CD14-positive monocyte (primary cell): ENCODE results near the gene GIMAP5. TPM values are rescaled to one million over a fixed set of nuclear protein-coding genes. Genes with fewer than 3 reads are reported as not detected.

Experiments used
- DNase-seq, 3 donors: peaks; one replicate each; pipeline ENCODE4 v3.0.0-alpha.2; 2011 to 2022
- H2AFZ ChIP-seq: 2 replicates; pipeline ENCODE4 v1.6.0; 2012; ENCODE audit warnings: mild to moderate bottlenecking, low read depth, low read length, inconsistent platforms; ENCODE audit not compliant: insufficient read depth, poor library complexity, severe bottlenecking
- H3K27ac ChIP-seq, 2 donors: 1 replicate in 1 of 2; 2 replicates in 1 of 2; pipeline ENCODE4 v1.5.1; 2012 to 2013; ENCODE audit warnings: low read length in 2 of 2, control low read depth in 1 of 2, inconsistent platforms in 1 of 2, low read depth in 1 of 2, mild to moderate bottlenecking in 1 of 2
- H3K27me3 ChIP-seq, 2 donors: one replicate each; pipeline versions ENCODE4 v1.6.0 to v1.6.1; 2011 to 2013; ENCODE audit warnings: low read length in 2 of 2; ENCODE audit not compliant: control insufficient read depth in 2 of 2, insufficient read depth in 2 of 2
- H3K36me3 ChIP-seq, 2 donors: replicated peaks in 1 of 2; 1 replicate in 1 of 2; 2 replicates in 1 of 2; pipeline versions ENCODE4 v1.5.1 to v1.6.1; 2012 to 2013; ENCODE audit warnings: low read length in 2 of 2, control low read depth in 1 of 2, inconsistent platforms in 1 of 2, mild to moderate bottlenecking in 1 of 2; ENCODE audit not compliant: insufficient read depth in 2 of 2, control insufficient read depth in 1 of 2
- H3K4me1 ChIP-seq, 2 donors: 1 replicate in 1 of 2; 2 replicates in 1 of 2; pipeline versions ENCODE4 v1.5.1 to v1.6.1; 2012 to 2013; ENCODE audit warnings: low read length in 2 of 2, control low read depth in 1 of 2, inconsistent platforms in 1 of 2, mild to moderate bottlenecking in 1 of 2, moderate library complexity in 1 of 2; ENCODE audit not compliant: insufficient read depth in 2 of 2, control insufficient read depth in 1 of 2
- H3K4me2 ChIP-seq: replicated peaks from 2 replicates; pipeline ENCODE3; 2012; ENCODE audit warnings: low read length, moderate library complexity, mild to moderate bottlenecking; ENCODE audit not compliant: poor library complexity, severe bottlenecking; ENCODE audit errors: extremely low read depth
- H3K4me3 ChIP-seq, 3 experiments: fragments of 200-600 bp in 1 of 3; sonication (generic) in 1 of 3; replicated peaks in 1 of 3; 1 replicate in 2 of 3; 2 replicates in 1 of 3; pipeline ENCODE4 v1.5.1; 2011 to 2013; ENCODE audit warnings: low read length in 3 of 3, mild to moderate bottlenecking in 3 of 3, control low read depth in 2 of 3, low read depth in 2 of 3, inconsistent platforms in 1 of 3, moderate library complexity in 1 of 3
- H3K79me2 ChIP-seq: 2 replicates; pipeline ENCODE4 v1.6.0; 2012; ENCODE audit warnings: mild to moderate bottlenecking, control low read depth, inconsistent platforms, low read length, moderate library complexity; ENCODE audit not compliant: insufficient read depth
- H3K9ac ChIP-seq: 2 replicates; pipeline ENCODE4 v1.6.0; 2017; ENCODE audit warnings: low read length, mild to moderate bottlenecking; ENCODE audit not compliant: insufficient read depth, poor library complexity, severe bottlenecking
- H3K9me3 ChIP-seq, 2 donors: replicated peaks in 1 of 2; 1 replicate in 1 of 2; 2 replicates in 1 of 2; pipeline versions ENCODE4 v1.5.1 to v1.6.1; 2012 to 2013; ENCODE audit warnings: low read length in 2 of 2, control low read depth in 1 of 2; ENCODE audit not compliant: control insufficient read depth in 1 of 2, insufficient read depth in 1 of 2
- H4K20me1 ChIP-seq: 2 replicates; pipeline ENCODE4 v1.6.0; 2012; ENCODE audit warnings: mild to moderate bottlenecking, low read length, control low read depth, moderate library complexity; ENCODE audit not compliant: insufficient read depth
- H3K27ac Mint-ChIP-seq, 7 donors: one replicate each; pipeline ENCODE4 v1.8.0; 2020; ENCODE audit warnings: mild to moderate bottlenecking in 7 of 7, mixed read lengths in 7 of 7, moderate library complexity in 6 of 7, inconsistent platforms in 2 of 7
- H3K27me3 Mint-ChIP-seq, 3 donors: one replicate each; pipeline ENCODE4 v1.8.0; 2021 to 2022; ENCODE audit warnings: low read depth in 3 of 3, mild to moderate bottlenecking in 3 of 3, mixed read lengths in 3 of 3, moderate library complexity in 3 of 3, inconsistent platforms in 1 of 3
- H3K36me3 Mint-ChIP-seq, 2 donors: one replicate each; pipeline ENCODE4 v1.8.0; 2020; ENCODE audit warnings: mixed read lengths in 2 of 2, inconsistent platforms in 1 of 2, mild to moderate bottlenecking in 1 of 2
- H3K4me1 Mint-ChIP-seq: one replicate; pipeline ENCODE4 v1.8.0; 2020; ENCODE audit warnings: mild to moderate bottlenecking, mixed read lengths
- H3K4me3 Mint-ChIP-seq, 2 donors: one replicate each; pipeline ENCODE4 v1.8.0; 2020; ENCODE audit warnings: mild to moderate bottlenecking in 2 of 2, mixed read lengths in 2 of 2, moderate library complexity in 1 of 2
- H3K9me3 Mint-ChIP-seq, 7 donors: one replicate each; pipeline ENCODE4 v1.8.0; 2020 to 2022; ENCODE audit warnings: mixed read lengths in 7 of 7, mild to moderate bottlenecking in 6 of 7, moderate library complexity in 6 of 7, inconsistent platforms in 2 of 7
- WGBS: methylation state at CpG from one replicate; pipeline ENCODE4 v1.1.5; 2013; ENCODE audit warnings: missing lambda C conversion rate; ENCODE audit not compliant: insufficient coverage; 5-methylcytosine and 5-hydroxymethylcytosine counted together
- intact Hi-C, 2 donors: fragments of 100-400 bp; cut with micrococcal nuclease; formaldehyde crosslinking; loops; one replicate each; pipeline versions ENCODE4 v1.15.0 to v1.15.1; 2023
- polyA plus RNA-seq, 3 donors: library from polyadenylated mRNA; depleted of rRNA in 1 of 3; unstranded in 2 of 3; stranded (reverse) in 1 of 3; fragments of 300-500 nt in 2 of 3; fragments of >200 nt in 1 of 3; fragmentation: Illumina TruSeq in 2 of 3; gene quantifications; 1 replicate in 2 of 3; 2 replicates in 1 of 3; pipeline ENCODE4 v1.2.3, GENCODE V29; 2012 to 2021
- TF ChIP-seq, protein P1 (sequence below): fragments of 200-600 bp; IDR thresholded peaks from one replicate; pipeline ENCODE4 v1.8.0; 2022; ENCODE audit warnings: antibody characterized with exemption, mild to moderate bottlenecking

Gene GIMAP5
- polyA plus RNA-seq, 3 donors, result 13.4 to 17.1 (median 14.4) TPM

DNA sequence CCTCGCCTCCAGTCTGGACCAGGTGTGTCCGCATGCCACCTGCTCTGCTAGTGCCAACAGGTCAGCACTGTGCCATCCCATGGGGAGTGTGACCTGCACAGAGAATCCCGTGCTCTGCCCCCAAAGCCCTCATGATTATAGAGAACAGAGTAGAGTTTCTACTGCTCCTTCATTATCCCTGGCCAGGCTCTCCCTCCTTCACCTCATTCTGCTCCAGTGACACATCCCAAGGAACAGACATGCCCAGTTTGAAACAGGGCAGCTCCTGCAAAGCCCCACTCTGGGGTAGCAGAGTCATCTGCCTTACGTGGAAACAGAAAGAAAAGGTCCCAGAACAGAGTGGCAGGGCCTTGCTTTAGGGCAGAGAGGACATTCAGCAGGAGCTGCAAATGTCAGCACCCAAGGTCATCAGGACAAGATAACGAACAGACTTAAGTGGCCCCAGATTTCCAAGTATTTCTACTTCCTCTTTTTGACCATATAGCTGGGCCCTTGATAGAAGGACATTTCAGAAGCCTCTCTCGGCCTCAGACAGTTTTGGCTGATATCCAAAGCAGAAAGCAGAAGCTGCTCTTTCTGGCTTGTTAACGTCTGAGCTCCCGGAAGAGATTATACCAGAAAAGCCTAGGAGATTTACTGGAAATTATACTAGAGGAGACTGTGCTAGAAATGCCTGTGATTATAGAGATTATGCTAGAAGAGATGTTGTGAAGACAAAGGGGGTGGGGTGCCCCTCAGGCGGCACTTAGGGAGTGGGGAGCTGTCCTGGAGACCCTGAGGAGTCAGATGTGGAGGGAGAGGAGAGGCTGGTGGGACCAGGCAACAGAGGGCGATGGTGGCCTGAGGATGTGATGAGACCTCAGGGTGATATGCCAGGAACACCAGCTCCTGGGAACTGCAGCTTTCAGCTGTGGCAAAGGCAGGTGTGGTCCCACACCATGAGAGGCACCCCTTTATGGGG lies 50.4 kb downstream of the GIMAP5 start:
- H3K9ac ChIP-seq, result peak overlapping the region; percentile 51
- peak overlapping the region; percentile 73 to 96 for H3K27ac ChIP-seq
- Mint-ChIP-seq H3K36me3 (peaks cover 8 to 20% of the 10 kb centered on the region in 2 donors), H3K27ac (peak overlapping the region; percentile 93 to 97 (median 96)), H3K27me3 (peaks cover 0 to 2% (median 1%) of the 10 kb centered on the region in 3 donors), H3K4me1 (peaks cover 86% of the 10 kb centered on the region), H3K4me3 (peak overlapping the region; percentile 59 to 87), H3K9me3 (no peaks in the 10 kb centered on the region)
- peaks cover 3% of the 10 kb centered on the region for H3K79me2 ChIP-seq
- TF ChIP-seq, protein P1, sequence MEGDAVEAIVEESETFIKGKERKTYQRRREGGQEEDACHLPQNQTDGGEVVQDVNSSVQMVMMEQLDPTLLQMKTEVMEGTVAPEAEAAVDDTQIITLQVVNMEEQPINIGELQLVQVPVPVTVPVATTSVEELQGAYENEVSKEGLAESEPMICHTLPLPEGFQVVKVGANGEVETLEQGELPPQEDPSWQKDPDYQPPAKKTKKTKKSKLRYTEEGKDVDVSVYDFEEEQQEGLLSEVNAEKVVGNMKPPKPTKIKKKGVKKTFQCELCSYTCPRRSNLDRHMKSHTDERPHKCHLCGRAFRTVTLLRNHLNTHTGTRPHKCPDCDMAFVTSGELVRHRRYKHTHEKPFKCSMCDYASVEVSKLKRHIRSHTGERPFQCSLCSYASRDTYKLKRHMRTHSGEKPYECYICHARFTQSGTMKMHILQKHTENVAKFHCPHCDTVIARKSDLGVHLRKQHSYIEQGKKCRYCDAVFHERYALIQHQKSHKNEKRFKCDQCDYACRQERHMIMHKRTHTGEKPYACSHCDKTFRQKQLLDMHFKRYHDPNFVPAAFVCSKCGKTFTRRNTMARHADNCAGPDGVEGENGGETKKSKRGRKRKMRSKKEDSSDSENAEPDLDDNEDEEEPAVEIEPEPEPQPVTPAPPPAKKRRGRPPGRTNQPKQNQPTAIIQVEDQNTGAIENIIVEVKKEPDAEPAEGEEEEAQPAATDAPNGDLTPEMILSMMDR, result no peak
- intact Hi-C loops, result loop anchor here (10.0 kb wide), 5 partner anchors 87 to 1293 kb away; partner anchors contain the start of genes AGAP3 (in 1 of the 2), FASTK (in 1 of the 2), REPIN1 (in 1 of the 2) and TMUB1 (in 1 of the 2)
- peak overlapping the region; percentile 67 for H2AFZ ChIP-seq
- 23% methylated on average over 9 of the region's 10 CpGs for WGBS
- peaks cover 59 to 77% of the 10 kb centered on the region in 2 donors for H3K4me1 ChIP-seq
- H3K9me3 ChIP-seq, result no peaks in the 10 kb centered on the region
- peak overlapping the region; percentile 55 for H3K4me2 ChIP-seq
- peak overlapping the region in 1 of 3 experiments; percentile 52 for H3K4me3 ChIP-seq
- DNase-seq, result peak; percentile 90 to 95 (median 94)
- no peaks in the 10 kb centered on the region for H4K20me1 ChIP-seq
- H3K36me3 ChIP-seq, result peaks cover 0 to 35% of the 10 kb centered on the region in 2 donors
- H3K27me3 ChIP-seq, result no peaks in the 10 kb centered on the region

GRCh38 chr7:150788474-150789269 lies 51.5 kb downstream of the GIMAP5 start:
- no peak overlapping the region for H3K4me3 Mint-ChIP-seq
- peak overlapping the region; percentile 73 to 96 for H3K27ac ChIP-seq
- H2AFZ ChIP-seq, result peak overlapping the region; percentile 67
- H3K27ac Mint-ChIP-seq, result peak overlapping the region; percentile 93 to 97 (median 96)
- peaks cover 0 to 2% (median 1%) of the 10 kb centered on the region in 3 donors for H3K27me3 Mint-ChIP-seq
- peak overlapping the region; percentile 51 for H3K9ac ChIP-seq
- peaks cover 7 to 20% of the 10 kb centered on the region in 2 donors for H3K36me3 Mint-ChIP-seq
- intact Hi-C loops, result loop anchor here (10.0 kb wide), 5 partner anchors 86 to 1294 kb away; partner anchors contain the start of genes AGAP3 (in 1 of the 2), FASTK (in 1 of the 2), REPIN1 (in 1 of the 2) and TMUB1 (in 1 of the 2)
- TF ChIP-seq, protein P1, result no peak
- H3K4me2 ChIP-seq, result peak overlapping the region; percentile 55
- no peaks in the 10 kb centered on the region for H3K9me3 Mint-ChIP-seq
- H3K4me1 Mint-ChIP-seq, result peaks cover 80% of the 10 kb centered on the region
- peaks cover 6% of the 10 kb centered on the region for H4K20me1 ChIP-seq
- 58% methylated on average over 6 of the region's 9 CpGs for WGBS
- no peak for DNase-seq
- H3K27me3 ChIP-seq, result no peaks in the 10 kb centered on the region
- peaks cover 58 to 67% of the 10 kb centered on the region in 2 donors for H3K4me1 ChIP-seq
- H3K4me3 ChIP-seq, result peak overlapping the region in 1 of 3 experiments; percentile 52
- H3K9me3 ChIP-seq, result no peaks in the 10 kb centered on the region
- peaks cover 3% of the 10 kb centered on the region for H3K79me2 ChIP-seq
- peaks cover 0 to 46% of the 10 kb centered on the region in 2 donors for H3K36me3 ChIP-seq
